HG02981 (cell line): Measurements from ENCODE around the gene FLVCR2.

Experiments used
- ATAC-seq: cut with Tn5 transposase; IDR thresholded peaks from one replicate; pipeline ENCODE4 v1.9.1; 2021; ENCODE audit warnings: mild to moderate bottlenecking, moderate library complexity; ENCODE audit not compliant: unreplicated experiment

FLVCR2 gene

DNA sequence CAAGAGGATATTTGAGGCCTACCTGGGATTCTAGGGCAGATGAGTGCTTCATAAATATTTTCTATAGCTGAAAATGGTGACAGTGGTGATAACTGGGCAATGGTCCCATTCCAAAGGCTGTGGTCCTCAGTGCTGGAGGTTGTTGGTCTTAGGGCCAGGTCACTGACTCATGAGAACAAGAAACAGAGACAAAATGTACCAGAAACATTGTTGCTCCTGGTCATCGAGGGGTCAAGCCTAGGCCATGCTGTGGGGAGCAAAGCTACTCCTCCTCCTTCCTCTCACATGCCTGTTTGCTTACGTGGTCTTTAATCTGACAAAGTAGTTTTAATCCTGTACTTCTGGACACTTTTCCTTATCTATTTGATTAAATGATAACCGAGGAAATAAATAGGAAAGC is 48.4 kb downstream of the FLVCR2 start:
- no peak for ATAC-seq

- no peak for ATAC-seq
Measured at GRCh38 chr14:75627406-75627805, 49.0 kb downstream of the FLVCR2 start.

- no peak for ATAC-seq
Measured at GRCh38 chr14:75628816-75629215, 50.4 kb downstream of the FLVCR2 start.

- no peak for ATAC-seq
Measured at GRCh38 chr14:75630695-75631452, 52.5 kb downstream of the FLVCR2 start.

- ATAC-seq = no peak
Measured at GRCh38 chr14:75631453-75631831, 53.0 kb downstream of the FLVCR2 start.

DNA sequence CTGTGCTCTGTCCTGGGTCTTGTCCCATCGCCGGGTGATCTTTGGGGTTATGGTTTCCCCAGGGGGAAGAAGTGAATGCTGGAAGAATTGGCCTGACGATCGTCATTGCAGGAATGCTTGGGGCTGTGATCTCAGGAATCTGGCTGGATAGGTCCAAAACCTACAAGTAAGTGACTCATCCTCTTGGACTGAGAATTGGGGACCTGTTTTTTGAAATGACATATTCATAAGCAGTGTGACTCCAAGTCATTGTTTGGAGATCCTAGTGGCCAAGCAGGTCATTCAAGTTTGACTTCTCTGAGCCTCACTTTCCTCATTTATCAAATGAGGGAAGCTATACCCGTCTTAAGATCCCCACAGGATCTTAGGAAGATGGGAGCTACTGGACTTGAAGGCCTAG is 56.4 kb downstream of the FLVCR2 start:
- ATAC-seq = no peak

- ATAC-seq = no peak
Measured at GRCh38 chr14:75636100-75636692, 57.8 kb downstream of the FLVCR2 start.

DNA sequence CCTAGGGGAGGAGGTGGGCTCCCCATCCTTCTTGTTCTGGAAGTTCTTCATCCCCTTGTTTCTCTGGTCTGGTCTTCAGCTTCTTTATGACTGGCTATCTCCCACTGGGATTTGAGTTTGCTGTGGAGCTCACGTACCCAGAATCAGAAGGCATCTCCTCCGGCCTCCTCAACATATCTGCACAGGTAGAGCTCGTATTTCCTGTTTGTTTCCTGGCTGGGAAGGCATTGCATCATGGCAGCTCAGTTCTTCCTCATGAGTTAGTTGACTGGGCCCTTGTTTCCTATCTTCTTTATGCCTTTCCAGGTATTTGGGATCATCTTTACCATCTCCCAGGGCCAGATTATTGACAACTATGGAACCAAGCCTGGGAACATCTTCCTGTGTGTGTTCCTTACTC is 62.5 kb downstream of the FLVCR2 start:
- ATAC-seq = no peak

- no peak for ATAC-seq
Measured at GRCh38 chr14:75643985-75644384, 65.6 kb downstream of the FLVCR2 start.

GRCh38 chr14:75645056-75645455 is 66.6 kb downstream of the FLVCR2 start:
- no peak for ATAC-seq

- ATAC-seq = no peak
Measured at GRCh38 chr14:75646762-75647161, 68.3 kb downstream of the FLVCR2 start.

GRCh38 chr14:75647640-75648039 is 69.2 kb downstream of the FLVCR2 start:
- ATAC-seq = no peak

- no peak for ATAC-seq
Measured at GRCh38 chr14:75648066-75648838, 69.8 kb downstream of the FLVCR2 start.

GRCh38 chr14:75649337-75649736 is 70.9 kb downstream of the FLVCR2 start:
- no peak for ATAC-seq

- no peak for ATAC-seq
Measured at GRCh38 chr14:75649773-75650172, 71.4 kb downstream of the FLVCR2 start.

DNA sequence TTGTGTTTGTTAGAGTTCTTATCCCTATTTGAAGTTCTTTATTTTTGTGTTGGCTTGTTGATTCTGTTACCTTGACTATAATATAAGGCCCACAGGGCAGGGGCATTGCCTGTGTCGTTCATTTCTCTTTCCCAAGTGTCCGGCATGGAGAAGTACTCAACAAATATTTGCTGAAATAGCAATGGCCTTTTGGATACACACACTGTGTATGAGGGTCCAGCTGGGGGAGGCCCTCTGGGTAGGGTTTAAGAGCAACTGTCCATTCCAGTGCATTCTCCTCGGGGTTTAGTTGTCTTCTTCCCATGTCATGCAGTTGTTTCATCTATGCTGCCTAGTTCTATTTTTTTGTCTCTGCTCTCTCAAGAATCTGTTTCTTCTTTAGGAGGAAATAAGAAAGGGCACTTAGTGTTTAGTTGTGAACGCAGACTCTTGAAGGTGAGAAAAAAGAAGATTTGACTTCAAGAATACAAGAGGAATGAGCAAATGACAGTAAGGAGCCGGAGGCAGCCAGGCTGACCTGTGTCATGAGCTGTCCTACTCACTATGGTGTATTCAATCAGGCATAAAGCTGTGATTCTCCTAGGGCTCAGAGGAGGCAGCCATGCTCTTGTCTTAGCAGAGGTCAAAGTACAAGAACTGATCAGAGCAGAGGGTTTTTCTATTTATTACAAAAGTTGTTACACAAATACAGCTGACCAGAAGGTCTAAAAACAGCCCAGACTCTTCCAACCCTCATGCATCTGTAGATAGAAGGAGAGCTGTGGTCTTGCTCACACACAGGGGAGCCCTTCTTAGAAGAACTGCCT is 72.0 kb downstream of the FLVCR2 start:
- no peak for ATAC-seq

DNA sequence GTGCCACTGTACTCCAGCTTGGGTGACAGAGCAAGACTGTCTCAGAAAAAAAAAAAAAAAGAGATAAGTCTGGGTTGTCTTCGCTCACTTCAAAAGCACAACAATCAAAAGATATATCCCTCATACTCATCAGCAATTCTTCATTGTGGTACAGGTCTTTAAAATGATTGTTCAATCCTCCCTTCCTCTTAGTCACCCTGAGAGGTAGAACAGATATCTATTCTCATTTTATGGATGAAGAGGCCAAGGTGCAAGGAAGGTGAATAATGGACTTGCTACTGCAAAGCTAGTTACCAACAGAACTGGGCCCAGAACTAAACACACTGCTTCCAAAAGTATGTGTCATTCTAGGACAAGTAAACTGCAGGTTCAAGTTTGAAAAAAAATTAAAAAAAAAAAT is 75.1 kb downstream of the FLVCR2 start:
- no peak for ATAC-seq

GRCh38 chr14:75654127-75654732 is 75.8 kb downstream of the FLVCR2 start:
- peak; percentile 68 for ATAC-seq

GRCh38 chr14:75655235-75655634 is 76.8 kb downstream of the FLVCR2 start:
- ATAC-seq = no peak

- ATAC-seq = no peak
Measured at GRCh38 chr14:75657331-75657730, 78.9 kb downstream of the FLVCR2 start.

GRCh38 chr14:75658957-75659356 is 80.5 kb downstream of the FLVCR2 start:
- ATAC-seq = no peak
